Lung (tissue), 12 donors: Measurements from ENCODE around the gene ARSB. TPM values are rescaled to one million over a fixed set of nuclear protein-coding genes. Genes with fewer than 3 reads are reported as not detected.

Source experiments
- ATAC-seq: fragments of 200-7000 bp; cut with Tn5 transposase; one replicate; pipeline ENCODE4 v1.9.1; 2020; ENCODE audit warnings: moderate number of reproducible peaks; ENCODE audit not compliant: insufficient read depth, low FRiP score
- DNase-seq, 3 donors: peaks; one replicate each; pipeline ENCODE4 v3.0.0-alpha.2; 2013 to 2017
- H3K27ac ChIP-seq, 2 donors: one replicate each; pipeline ENCODE4 v1.5.1; 2013; ENCODE audit warnings: mild to moderate bottlenecking in 2 of 2, moderate library complexity in 2 of 2, control low read depth in 1 of 2, inconsistent platforms in 1 of 2, low read depth in 1 of 2, low read length in 1 of 2
- H3K27me3 ChIP-seq, 3 donors: one replicate each; pipeline ENCODE4 v1.5.1; 2013; ENCODE audit warnings: low read length in 2 of 3; ENCODE audit not compliant: control insufficient read depth in 3 of 3, insufficient read depth in 3 of 3
- H3K36me3 ChIP-seq, 4 donors: one replicate each; pipeline ENCODE4 v1.5.1; 2013; ENCODE audit warnings: low read length in 4 of 4, mild to moderate bottlenecking in 1 of 4, moderate library complexity in 1 of 4; ENCODE audit not compliant: control insufficient read depth in 4 of 4, insufficient read depth in 4 of 4
- H3K4me1 ChIP-seq, 5 donors: one replicate each; pipeline ENCODE4 v1.5.1; 2013; ENCODE audit warnings: low read length in 5 of 5, mild to moderate bottlenecking in 2 of 5, moderate library complexity in 1 of 5; ENCODE audit not compliant: control insufficient read depth in 5 of 5, insufficient read depth in 5 of 5
- H3K4me3 ChIP-seq: one replicate; pipeline ENCODE4 v1.5.1; 2013; ENCODE audit warnings: mild to moderate bottlenecking, control low read depth, moderate library complexity
- H3K9ac ChIP-seq, 2 donors: one replicate each; pipeline ENCODE4 v1.5.1; 2013; ENCODE audit warnings: low read length in 2 of 2, control low read depth in 1 of 2; ENCODE audit not compliant: insufficient read depth in 1 of 2
- H3K9me3 ChIP-seq, 4 donors: one replicate each; pipeline ENCODE4 v1.5.1; 2013; ENCODE audit warnings: low read length in 3 of 4, mild to moderate bottlenecking in 1 of 4, moderate library complexity in 1 of 4; ENCODE audit not compliant: control insufficient read depth in 4 of 4, insufficient read depth in 3 of 4
- WGBS, 2 donors: extraction: QIAGEN DNeasy Blood & Tissue Kit; methylation state at CpG; one replicate each; pipeline ENCODE4 v1.1.7; 2013; 5-methylcytosine and 5-hydroxymethylcytosine counted together
- polyA plus RNA-seq, 2 donors: library from polyadenylated mRNA; stranded (reverse); fragments of 200-250 nt; gene quantifications; one replicate each; pipeline ENCODE4 v1.2.1, GENCODE V29; 2013
- total RNA-seq, 2 donors: library from RNA; depleted of rRNA in 1 of 2; stranded (reverse); fragments of >200 nt in 1 of 2; gene quantifications; one replicate each; pipeline ENCODE4 v1.2.1, GENCODE V29; 2014 to 2021
- TF ChIP-seq, protein P1 (sequence below): IDR thresholded peaks from 2 replicates; pipeline ENCODE4 v1.5.1; 2012; ENCODE audit warnings: mild to moderate bottlenecking; ENCODE audit errors: control extremely low read depth, extremely low read depth
- donor health status: control.
- donor health status: control.
- donor health status: Bipolar disorder and iron deficiency.
- donor health status: healthy.
- donor health status: DM: yes; HTN: yes; CAD: no.

Gene ARSB
- total and polyA plus RNA-seq, 4 donors: 3.2 to 17.3 (median 11.1) TPM

DNA sequence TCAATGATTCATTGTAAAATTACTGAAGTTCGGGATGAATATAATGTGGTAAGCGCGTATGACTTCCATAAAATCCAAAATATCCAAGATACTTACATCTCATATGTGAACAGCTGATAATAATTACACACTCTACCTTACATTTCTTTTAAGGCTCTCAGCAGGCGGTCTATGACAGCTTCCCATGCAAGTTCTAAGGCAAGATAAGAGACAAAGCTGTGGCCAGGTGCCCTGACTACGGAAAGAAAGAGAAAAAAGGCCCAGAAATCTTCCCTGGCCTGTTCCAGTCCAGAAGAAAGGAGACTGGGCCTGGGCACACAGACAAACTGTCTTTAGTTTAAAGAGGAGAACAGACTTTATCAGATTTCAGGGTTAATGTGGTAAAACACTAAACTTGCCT, 69.1 kb downstream of the ARSB start:
- H3K4me1 ChIP-seq: peaks cover 0 to 20% (median 0%) of the 10 kb centered on the region in 5 donors
- peaks cover 0 to 3% (median 0%) of the 10 kb centered on the region in 4 donors for H3K36me3 ChIP-seq
- H3K27ac ChIP-seq: no peak overlapping the region
- no peaks in the 10 kb centered on the region for H3K27me3 ChIP-seq
- DNase-seq (no peak), ATAC-seq (no peak)
- H3K9me3 ChIP-seq: no peaks in the 10 kb centered on the region
- 78 to 79% methylated on average over 5 of the region's 5 CpGs for WGBS, 2 donors
- no peak overlapping the region for H3K9ac ChIP-seq
- TF ChIP-seq, protein P1, sequence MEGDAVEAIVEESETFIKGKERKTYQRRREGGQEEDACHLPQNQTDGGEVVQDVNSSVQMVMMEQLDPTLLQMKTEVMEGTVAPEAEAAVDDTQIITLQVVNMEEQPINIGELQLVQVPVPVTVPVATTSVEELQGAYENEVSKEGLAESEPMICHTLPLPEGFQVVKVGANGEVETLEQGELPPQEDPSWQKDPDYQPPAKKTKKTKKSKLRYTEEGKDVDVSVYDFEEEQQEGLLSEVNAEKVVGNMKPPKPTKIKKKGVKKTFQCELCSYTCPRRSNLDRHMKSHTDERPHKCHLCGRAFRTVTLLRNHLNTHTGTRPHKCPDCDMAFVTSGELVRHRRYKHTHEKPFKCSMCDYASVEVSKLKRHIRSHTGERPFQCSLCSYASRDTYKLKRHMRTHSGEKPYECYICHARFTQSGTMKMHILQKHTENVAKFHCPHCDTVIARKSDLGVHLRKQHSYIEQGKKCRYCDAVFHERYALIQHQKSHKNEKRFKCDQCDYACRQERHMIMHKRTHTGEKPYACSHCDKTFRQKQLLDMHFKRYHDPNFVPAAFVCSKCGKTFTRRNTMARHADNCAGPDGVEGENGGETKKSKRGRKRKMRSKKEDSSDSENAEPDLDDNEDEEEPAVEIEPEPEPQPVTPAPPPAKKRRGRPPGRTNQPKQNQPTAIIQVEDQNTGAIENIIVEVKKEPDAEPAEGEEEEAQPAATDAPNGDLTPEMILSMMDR: no peak
- H3K4me3 ChIP-seq: no peak overlapping the region

DNA sequence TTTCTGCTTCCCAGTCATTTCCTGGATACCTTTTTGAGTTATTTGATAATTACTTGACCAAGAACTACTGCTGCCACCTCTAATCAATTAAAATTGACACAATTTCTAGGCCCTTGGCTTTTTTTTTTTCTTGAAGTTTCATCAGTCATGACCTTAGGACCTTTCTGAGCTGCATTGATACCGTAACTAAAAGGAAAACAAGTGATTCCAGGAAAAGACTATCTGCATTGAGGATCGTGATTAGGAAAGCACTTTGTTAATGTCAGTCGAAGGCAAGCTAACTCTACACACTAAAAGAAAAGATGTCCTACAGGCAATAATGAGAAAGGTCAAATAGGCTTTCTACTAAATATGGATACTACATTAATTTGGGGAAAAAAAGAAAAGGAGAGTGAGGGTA, 69.9 kb downstream of the ARSB start:
- Histone ChIP-seq H3K4me1 (peaks cover 0 to 22% (median 0%) of the 10 kb centered on the region in 5 donors), H3K27me3 (no peaks in the 10 kb centered on the region), H3K4me3 (no peak overlapping the region), H3K9me3 (no peaks in the 10 kb centered on the region), H3K27ac (no peak overlapping the region), H3K9ac (no peak overlapping the region), H3K36me3 (peaks cover 0 to 3% (median 0%) of the 10 kb centered on the region in 4 donors)
- TF ChIP-seq, protein P1: no peak
- ATAC-seq (no peak), DNase-seq (no peak)
- WGBS, 2 donors: 76 to 84% methylated on average over 3 of the region's 3 CpGs

DNA sequence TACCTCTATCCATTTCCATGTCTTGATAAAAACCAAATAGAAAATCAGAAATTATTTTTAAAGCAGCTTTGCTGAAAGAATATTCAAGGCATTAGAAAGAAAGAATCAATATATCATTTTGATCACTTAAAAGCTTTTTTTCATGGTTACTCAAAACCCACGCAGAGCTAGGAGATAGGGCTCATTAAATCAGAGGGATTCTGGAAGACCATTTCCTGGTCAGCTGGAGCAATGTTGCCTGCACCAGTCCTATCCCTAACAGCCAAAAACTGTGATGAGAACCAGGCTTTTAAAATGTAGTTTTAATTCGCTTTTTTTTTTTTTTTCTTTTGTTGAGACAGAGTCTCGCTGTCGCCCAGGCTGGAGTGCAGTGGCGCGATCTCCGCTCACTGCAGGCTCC, 72.3 kb downstream of the ARSB start:
- ATAC-seq: no peak
- Histone ChIP-seq H3K9me3 (no peaks in the 10 kb centered on the region), H3K36me3 (no peaks in the 10 kb centered on the region)

More for the DNA sequence above, 72.3 kb downstream of the ARSB start:
- DNase-seq: no peak
- Histone ChIP-seq H3K4me3 (no peak overlapping the region), H3K9ac (peak overlapping the region in 1 of 2 donors; percentile 28), H3K27ac (no peak overlapping the region), H3K27me3 (no peaks in the 10 kb centered on the region), H3K4me1 (peaks cover 5 to 43% (median 7%) of the 10 kb centered on the region in 5 donors)
- TF ChIP-seq, protein P1: no peak
- WGBS, 2 donors: 92 to 95% methylated on average over 7 of the region's 7 CpGs
